Measurements from ENCODE around the gene BLID. TPM values are rescaled to one million over a fixed set of nuclear protein-coding genes. Genes with fewer than 3 reads are reported as not detected.

BLID gene
- total RNA-seq, 2 experiments from 2014 or later, result not detected

GRCh38 chr11:122100037-122100755, 15.8 kb downstream of the BLID start:
- Mint-ChIP-seq H3K4me3 (no peak overlapping the region), H3K36me3 (ENCODE audit: low read depth) (no peaks in the 10 kb centered on the region)
- intact Hi-C loops (cut with micrococcal nuclease), result loop anchor here (5.0 kb wide), 1 partner anchor 783 kb away; no protein-coding TSS in a partner anchor

GRCh38 chr11:122099374-122100036, 16.5 kb downstream of the BLID start:
- H3K4me1 Mint-ChIP-seq (ENCODE audit: low read depth), result peaks cover 11% of the 10 kb centered on the region
- no peak overlapping the region for H3K4me3 Mint-ChIP-seq
- no peaks in the 10 kb centered on the region for H3K9me3 Mint-ChIP-seq
- no peak for DNase-seq
- intact Hi-C loops (cut with micrococcal nuclease), result loop anchor here (5.0 kb wide), 1 partner anchor 782 kb away; no protein-coding TSS in a partner anchor
- peaks cover 34% of the 10 kb centered on the region for H3K27me3 Mint-ChIP-seq (ENCODE audit: low read depth)
- no peaks in the 10 kb centered on the region for H3K36me3 Mint-ChIP-seq (ENCODE audit: low read depth)
- H3K27ac Mint-ChIP-seq, result no peak overlapping the region
- CTCF ChIA-PET, result no interaction called here

More at GRCh38 chr11:122100037-122100755, 15.8 kb downstream of the BLID start:
- Mint-ChIP-seq H3K27me3 (ENCODE audit: low read depth) (peaks cover 36% of the 10 kb centered on the region), H3K9me3 (no peaks in the 10 kb centered on the region), H3K4me1 (ENCODE audit: low read depth) (peaks cover 11% of the 10 kb centered on the region), H3K27ac (no peak overlapping the region)
- DNase-seq, result no peak
- CTCF ChIA-PET, result interaction anchor here (0.8 kb wide), 1 partner anchor 13 kb away, joined by 3 read pairs; no protein-coding TSS in a partner anchor

- intact Hi-C loops (cut with micrococcal nuclease), result no loop called here
- no peaks in the 10 kb centered on the region for H3K9me3 Mint-ChIP-seq
- peaks cover 11% of the 10 kb centered on the region for H3K4me1 Mint-ChIP-seq (ENCODE audit: low read depth)
- H3K27ac Mint-ChIP-seq, result no peak overlapping the region
- CTCF ChIA-PET, result no interaction called here
- DNase-seq, result no peak
- H3K27me3 Mint-ChIP-seq (ENCODE audit: low read depth), result peaks cover 34% of the 10 kb centered on the region
- H3K4me3 Mint-ChIP-seq, result no peak overlapping the region
- H3K36me3 Mint-ChIP-seq (ENCODE audit: low read depth), result no peaks in the 10 kb centered on the region
Observed at GRCh38 chr11:122098261-122098980, 17.6 kb downstream of the BLID start.

- peaks cover 11% of the 10 kb centered on the region for H3K4me1 Mint-ChIP-seq (ENCODE audit: low read depth)
- H3K4me3 Mint-ChIP-seq, result no peak overlapping the region
- peaks cover 34% of the 10 kb centered on the region for H3K27me3 Mint-ChIP-seq (ENCODE audit: low read depth)
- intact Hi-C loops (cut with micrococcal nuclease), result no loop called here
- no peak overlapping the region for H3K27ac Mint-ChIP-seq
- no peaks in the 10 kb centered on the region for H3K9me3 Mint-ChIP-seq
- no peaks in the 10 kb centered on the region for H3K36me3 Mint-ChIP-seq (ENCODE audit: low read depth)
- no peak for DNase-seq
- CTCF ChIA-PET, result no interaction called here
Observed at GRCh38 chr11:122097419-122098001, 18.5 kb downstream of the BLID start.

GRCh38 chr11:122096272-122097112, 19.5 kb downstream of the BLID start:
- no peak for DNase-seq
- intact Hi-C loops (cut with micrococcal nuclease), result no loop called here
- Mint-ChIP-seq H3K36me3 (ENCODE audit: low read depth) (no peaks in the 10 kb centered on the region), H3K27me3 (ENCODE audit: low read depth) (peaks cover 38% of the 10 kb centered on the region), H3K27ac (no peak overlapping the region), H3K4me1 (ENCODE audit: low read depth) (peaks cover 11% of the 10 kb centered on the region), H3K4me3 (no peak overlapping the region), H3K9me3 (no peaks in the 10 kb centered on the region)
- CTCF ChIA-PET, result no interaction called here

GRCh38 chr11:122095681-122096262, 20.2 kb downstream of the BLID start:
- Mint-ChIP-seq H3K9me3 (no peaks in the 10 kb centered on the region), H3K4me3 (no peak overlapping the region), H3K4me1 (ENCODE audit: low read depth) (peaks cover 6% of the 10 kb centered on the region), H3K36me3 (ENCODE audit: low read depth) (no peaks in the 10 kb centered on the region), H3K27ac (no peak overlapping the region), H3K27me3 (ENCODE audit: low read depth) (peaks cover 35% of the 10 kb centered on the region)
- CTCF ChIA-PET, result no interaction called here
- no peak for DNase-seq
- intact Hi-C loops (cut with micrococcal nuclease), result no loop called here

- CTCF ChIA-PET, result no interaction called here
- intact Hi-C loops (cut with micrococcal nuclease), result no loop called here
Observed at GRCh38 chr11:122094836-122095235, 21.2 kb downstream of the BLID start.

GRCh38 chr11:122093731-122094275, 22.2 kb downstream of the BLID start:
- peaks cover 28% of the 10 kb centered on the region for H3K27me3 Mint-ChIP-seq (ENCODE audit: low read depth)
- CTCF ChIA-PET, result no interaction called here
- H3K9me3 Mint-ChIP-seq, result no peaks in the 10 kb centered on the region
- no peaks in the 10 kb centered on the region for H3K4me1 Mint-ChIP-seq (ENCODE audit: low read depth)
- no peak overlapping the region for H3K4me3 Mint-ChIP-seq
- no peak for DNase-seq
- intact Hi-C loops (cut with micrococcal nuclease), result no loop called here
- H3K36me3 Mint-ChIP-seq (ENCODE audit: low read depth), result no peaks in the 10 kb centered on the region
- no peak overlapping the region for H3K27ac Mint-ChIP-seq

More at GRCh38 chr11:122094836-122095235, 21.2 kb downstream of the BLID start:
- DNase-seq, result no peak
- Mint-ChIP-seq H3K9me3 (no peaks in the 10 kb centered on the region), H3K27me3 (ENCODE audit: low read depth) (peaks cover 31% of the 10 kb centered on the region), H3K27ac (no peak overlapping the region), H3K36me3 (ENCODE audit: low read depth) (no peaks in the 10 kb centered on the region), H3K4me3 (no peak overlapping the region), H3K4me1 (ENCODE audit: low read depth) (peaks cover 2% of the 10 kb centered on the region)

- no peak for DNase-seq
- Mint-ChIP-seq H3K9me3 (no peaks in the 10 kb centered on the region), H3K27me3 (ENCODE audit: low read depth) (peaks cover 23% of the 10 kb centered on the region), H3K4me3 (no peak overlapping the region), H3K36me3 (ENCODE audit: low read depth) (no peaks in the 10 kb centered on the region), H3K4me1 (ENCODE audit: low read depth) (no peaks in the 10 kb centered on the region), H3K27ac (no peak overlapping the region)
- CTCF ChIA-PET, result interaction anchor here (0.6 kb wide), 1 partner anchor 263 kb away, joined by 3 read pairs; no protein-coding TSS in a partner anchor
- intact Hi-C loops (cut with micrococcal nuclease), result no loop called here
Observed at GRCh38 chr11:122091835-122092234, 24.2 kb downstream of the BLID start.

GRCh38 chr11:122089111-122089510, 26.9 kb downstream of the BLID start:
- Mint-ChIP-seq H3K36me3 (ENCODE audit: low read depth) (no peaks in the 10 kb centered on the region), H3K9me3 (no peaks in the 10 kb centered on the region), H3K4me1 (ENCODE audit: low read depth) (no peaks in the 10 kb centered on the region), H3K27me3 (ENCODE audit: low read depth) (peaks cover 14% of the 10 kb centered on the region), H3K4me3 (no peak overlapping the region), H3K27ac (no peak overlapping the region)
- intact Hi-C loops (cut with micrococcal nuclease), result no loop called here
- DNase-seq, result no peak
- CTCF ChIA-PET, result no interaction called here

GRCh38 chr11:122085712-122086111, 30.3 kb downstream of the BLID start:
- no peaks in the 10 kb centered on the region for H3K36me3 Mint-ChIP-seq (ENCODE audit: low read depth)
- DNase-seq, result no peak
- intact Hi-C loops (cut with micrococcal nuclease), result no loop called here
- CTCF ChIA-PET, result no interaction called here
- no peak overlapping the region for H3K4me3 Mint-ChIP-seq
- H3K27ac Mint-ChIP-seq, result no peak overlapping the region
- H3K9me3 Mint-ChIP-seq, result no peaks in the 10 kb centered on the region
- peaks cover 7% of the 10 kb centered on the region for H3K27me3 Mint-ChIP-seq (ENCODE audit: low read depth)
- no peaks in the 10 kb centered on the region for H3K4me1 Mint-ChIP-seq (ENCODE audit: low read depth)

Data from activated naive CD4-positive, alpha-beta T cell treated with anti-CD3 and anti-CD28 coated beads for 36 hours (primary cell).